ENCODE data around the gene MRNIP.

DNA sequence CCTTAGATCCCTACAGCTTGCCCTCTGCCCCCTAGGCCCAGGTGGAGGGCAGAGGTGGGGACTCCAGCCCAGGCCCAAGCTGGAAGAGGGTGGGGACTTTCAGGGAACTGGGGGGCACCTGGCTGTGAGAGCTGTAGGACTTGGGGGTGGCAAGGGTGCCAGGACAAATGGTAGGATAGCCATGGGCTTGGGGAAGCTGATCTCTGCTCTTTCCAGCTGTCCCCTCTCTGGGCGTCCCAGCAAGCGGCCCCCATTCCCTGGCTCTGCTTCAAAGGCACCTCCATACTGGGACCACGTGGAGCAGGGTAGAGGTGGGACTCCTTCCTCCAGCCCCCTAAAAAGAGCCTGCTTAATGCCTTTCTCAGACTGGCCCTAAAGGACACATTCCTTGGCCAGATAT is 64.4 kb downstream of the MRNIP start:
- TF ChIP-seq, protein P1, sequence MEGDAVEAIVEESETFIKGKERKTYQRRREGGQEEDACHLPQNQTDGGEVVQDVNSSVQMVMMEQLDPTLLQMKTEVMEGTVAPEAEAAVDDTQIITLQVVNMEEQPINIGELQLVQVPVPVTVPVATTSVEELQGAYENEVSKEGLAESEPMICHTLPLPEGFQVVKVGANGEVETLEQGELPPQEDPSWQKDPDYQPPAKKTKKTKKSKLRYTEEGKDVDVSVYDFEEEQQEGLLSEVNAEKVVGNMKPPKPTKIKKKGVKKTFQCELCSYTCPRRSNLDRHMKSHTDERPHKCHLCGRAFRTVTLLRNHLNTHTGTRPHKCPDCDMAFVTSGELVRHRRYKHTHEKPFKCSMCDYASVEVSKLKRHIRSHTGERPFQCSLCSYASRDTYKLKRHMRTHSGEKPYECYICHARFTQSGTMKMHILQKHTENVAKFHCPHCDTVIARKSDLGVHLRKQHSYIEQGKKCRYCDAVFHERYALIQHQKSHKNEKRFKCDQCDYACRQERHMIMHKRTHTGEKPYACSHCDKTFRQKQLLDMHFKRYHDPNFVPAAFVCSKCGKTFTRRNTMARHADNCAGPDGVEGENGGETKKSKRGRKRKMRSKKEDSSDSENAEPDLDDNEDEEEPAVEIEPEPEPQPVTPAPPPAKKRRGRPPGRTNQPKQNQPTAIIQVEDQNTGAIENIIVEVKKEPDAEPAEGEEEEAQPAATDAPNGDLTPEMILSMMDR (IDR thresholded peaks at IDR 0.05): no peak
- no peak for TF ChIP-seq POLR2A (IDR thresholded peaks at IDR 0.05)

Measured in lower leg skin (tissue), 3 donors.